Stimulated activated CD8-positive, alpha-beta memory T cell treated with anti-CD3 and anti-CD28 coated beads, Interleukin-7, amount 100 ng/mL, for 48 hours (primary cell): ENCODE data around the gene PPM1B.
"Not testable (repeated sequence)": the region's sequence is repeated elsewhere in the genome, so short reads cannot be mapped to it uniquely, and the experiment has no call there.

Experiments used
- DNase-seq, 2 donors: peaks; one replicate each; pipeline ENCODE4 v3.0.0-alpha.2; 2020; ENCODE audit warnings: low read depth in 1 of 2; ENCODE audit errors: extremely low read depth in 1 of 2

The PPM1B gene

GRCh38 chr2:44246840-44247369 is 78.2 kb downstream of the PPM1B start:
- DNase-seq: no peak

GRCh38 chr2:44247924-44248323 is 79.2 kb downstream of the PPM1B start:
- DNase-seq: no peak

- not testable (repeated sequence) for DNase-seq
These were observed 80.6 kb downstream of the PPM1B start for GRCh38 chr2:44249269-44249668.

GRCh38 chr2:44250376-44250775 is 81.7 kb downstream of the PPM1B start:
- no peak for DNase-seq

GRCh38 chr2:44254023-44254422 is 85.3 kb downstream of the PPM1B start:
- no peak for DNase-seq

- not testable (repeated sequence) for DNase-seq
These were observed 87.0 kb downstream of the PPM1B start for GRCh38 chr2:44255704-44256103.

- DNase-seq: not testable (repeated sequence)
These were observed 89.1 kb downstream of the PPM1B start for GRCh38 chr2:44257802-44258201.

- no peak for DNase-seq
These were observed 98.7 kb downstream of the PPM1B start for GRCh38 chr2:44267269-44267795.

GRCh38 chr2:44267796-44268648 is 99.3 kb downstream of the PPM1B start:
- DNase-seq: no peak

- no peak for DNase-seq
These were observed 101.2 kb downstream of the PPM1B start for GRCh38 chr2:44269831-44270230.

GRCh38 chr2:44271296-44271695 is 102.6 kb downstream of the PPM1B start:
- DNase-seq: no peak

GRCh38 chr2:44273076-44273475 is 104.4 kb downstream of the PPM1B start:
- no peak for DNase-seq

GRCh38 chr2:44273596-44273995 is 104.9 kb downstream of the PPM1B start:
- DNase-seq: no peak

GRCh38 chr2:44275927-44276303 is 107.2 kb downstream of the PPM1B start:
- DNase-seq: no peak

- no peak for DNase-seq
These were observed 108.9 kb downstream of the PPM1B start for GRCh38 chr2:44277541-44277940.

GRCh38 chr2:44280869-44281268 is 112.2 kb downstream of the PPM1B start:
- DNase-seq: no peak
